GM12892 (cell line): ENCODE data around the gene MCOLN2.
"Not testable (repeated sequence)": the region's sequence is repeated elsewhere in the genome, so short reads cannot be mapped to it uniquely, and the experiment has no call there.

ENCODE experiments used
- POLR2A ChIP-seq: IDR thresholded peaks from 2 replicates; pipeline ENCODE4 v1.6.1; 2011; ENCODE audit warnings: low read depth, low read length, control low read depth
- POLR2AphosphoS5 ChIP-seq: IDR thresholded peaks from 2 replicates; pipeline ENCODE4 v1.6.1; 2011; ENCODE audit warnings: low read depth, low read length, control low read depth

DNA sequence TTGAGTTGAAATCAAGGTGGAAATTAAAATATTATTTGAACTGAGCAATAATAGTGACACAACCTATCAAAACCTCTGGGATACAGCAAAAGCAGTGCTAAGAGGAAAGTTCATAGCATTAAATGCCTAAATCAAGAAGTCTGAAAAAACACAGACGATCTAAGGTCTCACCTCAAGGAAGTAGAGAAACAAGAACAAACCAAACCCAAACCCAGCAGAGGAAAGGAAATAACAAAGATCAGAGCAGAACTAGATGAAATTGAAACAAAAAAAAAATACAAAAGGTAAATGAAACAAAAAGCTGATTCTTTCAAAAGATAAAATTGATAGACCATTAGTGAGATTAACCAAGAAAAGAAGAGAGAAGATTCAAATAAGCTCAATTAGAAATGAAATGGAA lies 8.7 kb upstream of the MCOLN2 start:
- TF ChIP-seq POLR2A, POLR2AphosphoS5: not testable (repeated sequence)
